Measurements from ENCODE around the gene BIN1.

BIN1 gene

DNA sequence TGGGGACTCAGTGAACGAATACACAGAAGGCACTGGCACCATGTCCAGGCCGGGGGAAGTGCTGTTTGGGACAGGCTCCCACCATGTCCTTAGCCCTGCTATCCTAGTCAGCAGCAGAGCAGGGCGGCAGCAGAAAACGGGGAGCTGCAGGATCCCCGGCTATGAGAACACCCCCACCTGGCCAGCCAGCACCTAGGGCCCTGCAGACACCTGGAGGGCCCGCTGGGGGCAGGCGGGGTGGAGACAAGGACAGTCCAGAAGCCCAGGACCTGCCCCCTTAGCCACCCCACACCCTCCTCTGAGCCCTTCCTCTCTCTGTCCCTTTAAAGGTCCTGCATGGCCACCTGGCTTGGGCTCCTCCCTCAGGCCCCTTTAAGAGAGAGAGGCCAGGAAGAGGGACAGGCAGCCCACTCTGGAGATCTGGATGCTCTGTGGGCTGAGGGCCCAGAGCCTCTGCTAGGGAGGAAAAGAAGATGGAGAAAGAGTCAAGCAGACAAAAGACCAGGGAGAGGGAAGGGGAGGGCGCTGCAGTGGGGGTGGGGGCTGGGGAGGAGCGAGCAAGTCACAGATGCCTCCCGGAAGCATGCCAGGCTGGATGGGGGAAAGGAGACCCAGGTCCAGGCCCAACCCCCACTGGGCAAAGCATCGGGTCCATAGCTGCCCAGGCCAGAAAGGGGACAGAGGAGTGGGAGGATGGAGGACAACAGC, 48.6 kb downstream of the BIN1 start:
- DNase-seq (ENCODE audit: low read depth in 2 of 2), result no peak

DNA sequence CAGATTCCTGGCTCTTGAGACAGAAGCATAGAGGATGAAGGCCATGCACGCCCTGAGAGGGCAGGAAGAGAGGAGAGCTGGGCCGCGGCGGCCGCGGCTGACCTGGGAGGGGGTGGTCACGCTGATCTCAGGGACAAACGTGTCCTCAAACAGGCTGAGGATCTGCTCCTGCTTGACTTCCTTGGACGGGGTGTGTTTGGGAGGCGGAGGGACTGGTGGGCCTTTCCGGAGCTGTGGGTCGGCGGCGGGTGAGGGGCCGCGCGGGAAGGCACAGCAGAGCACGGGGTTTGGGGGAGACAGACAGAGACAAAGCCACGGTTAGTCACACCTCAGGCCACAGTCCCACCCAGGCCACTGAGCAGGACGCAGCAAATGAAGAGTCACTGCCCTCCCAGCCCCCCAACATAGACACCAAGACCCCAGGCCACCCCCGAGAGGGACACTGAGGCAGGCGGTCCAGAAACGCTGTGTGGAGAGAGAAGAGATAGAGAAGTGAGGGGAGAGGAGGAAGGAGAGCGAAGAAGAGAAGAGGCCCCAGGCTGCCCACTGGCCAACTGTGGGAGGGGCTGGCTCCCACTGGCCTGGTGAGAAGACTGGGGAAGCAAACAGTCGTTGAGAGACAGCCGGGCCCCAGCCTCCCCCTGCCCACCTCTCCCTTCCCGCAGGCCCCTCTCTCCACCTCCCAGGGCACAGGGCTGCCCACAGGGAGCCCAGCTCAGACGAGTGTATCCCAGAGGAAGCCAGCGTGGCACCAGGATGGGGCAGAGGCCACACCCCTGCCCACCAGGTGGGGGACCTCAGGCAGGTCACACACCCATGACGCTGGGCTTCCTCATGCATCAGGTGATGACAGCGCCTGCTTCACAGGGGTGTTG, 49.3 kb downstream of the BIN1 start:
- no peak for DNase-seq (ENCODE audit: low read depth in 2 of 2)

DNA sequence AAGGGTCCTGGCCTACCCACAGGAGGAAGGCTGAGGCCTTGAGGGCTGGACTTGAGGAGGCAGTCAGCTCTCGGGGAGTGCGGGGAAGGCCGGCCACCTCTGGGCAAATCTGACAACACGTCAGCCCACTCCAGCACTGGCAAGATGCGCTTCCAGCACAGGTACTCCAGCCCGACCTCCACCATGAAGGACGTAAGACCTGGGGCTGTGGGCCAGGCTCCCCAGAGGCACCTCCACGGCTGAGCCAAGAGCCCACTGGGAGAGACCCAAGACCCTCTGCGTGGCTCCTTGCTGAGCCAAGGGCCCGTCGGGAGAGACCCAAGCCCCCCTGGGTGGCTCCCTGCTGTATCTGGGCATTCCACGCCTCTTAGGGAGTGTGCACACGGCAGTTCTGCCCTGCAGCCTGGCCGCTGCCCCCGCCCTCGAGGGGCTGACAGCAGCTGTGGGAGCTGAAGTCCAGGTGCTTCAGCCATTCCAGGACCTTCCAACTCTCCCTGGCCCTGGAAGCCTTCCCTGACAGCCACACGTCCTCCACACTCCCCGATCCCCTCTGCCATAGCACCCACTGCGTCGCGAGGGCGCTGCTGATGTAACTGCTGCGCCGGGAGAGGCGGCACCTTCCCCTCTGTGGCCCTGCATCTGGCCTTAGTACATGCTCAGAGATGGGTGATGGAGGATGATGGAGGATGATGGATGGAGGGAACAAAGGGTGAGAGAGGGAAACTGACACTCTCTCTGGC, 50.2 kb downstream of the BIN1 start:
- no peak for DNase-seq (ENCODE audit: low read depth in 2 of 2)

DNA sequence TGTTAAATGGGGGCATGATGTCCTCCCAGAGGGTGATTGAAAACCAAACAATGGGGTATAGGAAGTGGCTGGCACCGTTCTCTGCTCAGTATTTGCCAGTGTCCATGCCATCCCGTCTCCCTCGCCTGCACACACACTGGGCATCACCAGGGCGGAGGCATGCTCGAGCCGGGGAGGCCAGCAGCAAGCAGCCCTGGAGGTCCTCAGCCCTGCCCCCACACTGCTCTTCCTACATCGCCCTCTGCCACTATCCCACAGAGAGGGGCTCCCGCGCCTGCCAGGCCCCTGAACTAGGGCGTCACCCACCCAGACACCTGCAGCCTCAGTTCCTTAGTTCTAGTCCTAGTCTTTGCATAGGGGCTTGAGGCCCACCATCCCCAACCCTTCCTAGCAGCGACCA, 50.9 kb downstream of the BIN1 start:
- DNase-seq (ENCODE audit: low read depth in 2 of 2), result no peak

DNA sequence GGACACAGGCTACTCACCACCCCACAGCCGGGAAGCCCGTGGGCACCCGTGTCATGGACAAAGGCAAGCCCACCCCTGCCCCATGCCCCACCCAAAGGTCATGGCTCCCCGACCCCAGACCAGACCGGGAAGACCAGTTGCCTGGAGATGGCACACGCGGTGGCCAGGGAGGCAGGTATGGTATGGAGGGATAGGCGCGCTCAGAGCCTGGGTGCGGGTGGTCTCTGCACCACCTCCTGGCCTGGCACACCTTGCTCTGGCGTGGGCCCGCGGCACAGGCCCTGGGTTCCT, 51.2 kb downstream of the BIN1 start:
- no peak for DNase-seq (ENCODE audit: low read depth in 2 of 2)

DNA sequence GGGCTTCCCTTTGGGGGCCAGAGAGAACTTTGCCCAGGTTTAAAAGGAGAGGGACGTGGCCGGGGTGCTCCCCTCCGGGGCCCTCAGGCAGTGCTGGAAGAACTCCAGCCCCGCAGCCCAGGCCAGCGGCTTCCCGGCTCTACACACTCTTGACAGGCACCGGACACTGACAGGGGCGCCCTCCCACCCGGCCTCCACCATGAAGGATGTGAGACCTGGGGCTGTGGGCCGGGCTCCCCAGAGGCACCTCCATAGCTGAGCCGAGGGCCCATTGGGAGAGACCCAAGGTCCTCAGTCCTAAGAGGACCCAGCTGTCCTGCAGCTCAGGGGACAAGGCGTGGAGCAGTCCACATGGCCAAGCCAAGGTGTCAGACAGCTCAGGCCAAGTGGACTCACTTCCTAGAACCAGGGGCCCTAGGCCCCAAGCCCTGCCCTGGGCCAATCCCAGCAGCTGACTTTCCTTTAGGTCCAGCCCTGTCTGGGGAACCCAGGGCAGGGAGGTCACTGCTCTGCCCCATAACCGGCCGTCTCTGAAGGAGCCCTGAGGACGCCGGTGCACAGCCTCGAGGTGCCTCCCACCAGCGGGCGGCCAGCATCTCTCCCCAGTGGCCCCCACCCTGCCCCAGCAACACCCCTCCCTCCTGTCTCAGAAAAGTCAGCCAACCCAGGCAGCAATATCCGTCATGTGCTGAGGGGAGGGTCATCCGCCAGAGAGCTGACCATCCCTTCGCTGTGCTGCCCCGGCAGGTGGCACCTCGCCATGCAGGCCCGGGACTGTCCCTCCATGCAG, 51.8 kb downstream of the BIN1 start:
- no peak for DNase-seq (ENCODE audit: low read depth in 2 of 2)

DNA sequence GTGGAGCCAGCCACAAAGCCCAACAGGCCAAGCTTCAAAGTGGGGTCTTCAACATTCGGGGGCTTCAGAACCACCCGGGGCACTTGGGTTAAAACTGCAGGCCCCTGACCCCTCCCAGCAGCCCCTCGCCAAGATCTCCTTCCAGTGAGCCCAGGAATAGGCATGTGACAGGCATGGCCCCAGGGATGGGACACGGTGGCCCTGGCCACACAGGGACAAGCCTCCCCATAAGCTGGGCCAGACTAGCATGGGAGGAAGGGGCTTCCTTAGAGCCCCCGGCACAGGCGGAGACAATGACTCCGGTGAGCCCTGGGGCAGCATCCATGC, 52.4 kb downstream of the BIN1 start:
- DNase-seq (ENCODE audit: low read depth in 2 of 2), result no peak

DNA sequence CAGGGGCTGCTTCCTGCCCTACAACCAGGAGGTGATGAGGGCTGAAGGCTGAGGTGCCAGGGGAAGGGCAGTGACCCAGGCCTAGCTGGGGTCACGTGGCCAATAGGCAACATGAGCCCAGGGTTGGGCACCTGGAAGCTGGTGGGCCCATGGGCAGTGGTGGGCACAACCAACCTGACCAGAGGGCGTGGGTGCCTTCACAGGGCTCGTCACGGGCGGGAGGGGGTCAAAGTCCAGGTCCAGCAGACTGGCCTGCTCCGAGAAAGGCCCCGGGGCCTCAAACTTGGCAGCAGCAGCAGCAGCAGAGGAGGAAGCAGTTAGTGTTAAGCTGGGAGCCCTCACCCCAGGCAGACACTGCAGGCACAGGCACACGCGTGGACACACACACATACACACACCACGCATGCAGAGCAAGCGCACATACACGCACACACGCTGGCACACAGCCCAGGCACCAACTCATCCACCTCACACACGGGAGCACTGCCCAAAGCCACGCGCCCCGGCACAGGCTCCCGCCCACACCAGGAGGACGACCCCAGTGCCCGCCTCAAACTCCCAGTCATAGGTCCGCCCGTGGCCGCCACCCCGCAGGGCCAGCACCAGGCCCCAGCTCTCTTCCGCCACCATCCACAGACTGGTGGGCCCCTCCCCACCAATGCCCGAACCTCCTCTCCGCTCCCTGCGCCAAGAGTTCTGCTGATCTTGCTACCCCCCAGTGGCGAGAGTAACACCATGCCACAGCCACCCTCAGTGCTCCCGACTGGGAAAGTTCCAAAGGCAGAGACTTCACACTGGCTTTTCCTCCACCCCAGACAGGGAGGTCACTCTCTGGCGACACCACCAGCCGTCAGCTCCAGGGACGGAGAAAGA, 53.0 kb downstream of the BIN1 start:
- no peak for DNase-seq (ENCODE audit: low read depth in 2 of 2)

DNA sequence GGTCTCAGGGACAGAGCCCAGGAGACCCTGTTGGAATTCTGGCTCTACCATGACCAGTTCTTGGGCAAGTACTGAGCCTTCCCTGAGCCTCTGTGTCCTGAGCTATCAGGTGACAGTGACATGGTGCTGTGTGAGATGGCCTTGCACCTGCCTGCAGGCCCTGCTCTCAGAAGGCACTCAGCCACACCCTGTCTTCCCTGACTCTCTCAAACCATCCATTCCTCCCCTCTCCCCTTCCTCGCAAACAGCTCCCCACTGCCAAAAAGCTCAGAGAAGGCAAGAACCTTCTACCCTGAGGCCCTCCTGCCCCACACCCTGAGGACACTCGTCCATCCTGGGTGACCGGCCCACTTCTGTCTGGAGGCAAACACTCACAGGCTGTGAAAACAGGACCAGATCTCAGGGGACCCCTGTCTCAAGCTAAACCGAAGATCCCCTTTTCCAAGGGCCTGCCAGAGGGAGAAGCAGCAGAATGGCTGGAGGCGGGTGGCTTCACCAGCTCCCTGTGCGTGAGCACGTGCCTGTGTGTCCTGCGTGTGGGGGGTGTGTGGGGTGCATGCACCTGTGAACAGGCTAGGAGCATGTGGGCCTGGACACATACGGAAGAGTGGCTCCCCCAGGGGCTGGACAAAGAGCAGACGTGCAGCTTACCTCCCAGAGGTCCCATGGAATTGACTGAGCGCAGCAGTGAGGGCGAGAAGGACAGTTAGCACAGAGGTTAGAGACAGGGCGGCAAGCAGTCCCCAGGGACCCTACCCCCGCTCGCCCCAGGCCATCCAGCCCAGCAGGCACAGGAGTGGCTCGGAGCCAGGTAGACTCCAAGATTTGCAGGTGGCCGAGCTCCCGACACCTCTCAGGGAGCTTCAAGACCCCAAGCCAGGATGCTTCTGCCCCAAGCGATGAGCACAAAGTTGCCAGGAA, 53.9 kb downstream of the BIN1 start:
- no peak for DNase-seq (ENCODE audit: low read depth in 2 of 2)

DNA sequence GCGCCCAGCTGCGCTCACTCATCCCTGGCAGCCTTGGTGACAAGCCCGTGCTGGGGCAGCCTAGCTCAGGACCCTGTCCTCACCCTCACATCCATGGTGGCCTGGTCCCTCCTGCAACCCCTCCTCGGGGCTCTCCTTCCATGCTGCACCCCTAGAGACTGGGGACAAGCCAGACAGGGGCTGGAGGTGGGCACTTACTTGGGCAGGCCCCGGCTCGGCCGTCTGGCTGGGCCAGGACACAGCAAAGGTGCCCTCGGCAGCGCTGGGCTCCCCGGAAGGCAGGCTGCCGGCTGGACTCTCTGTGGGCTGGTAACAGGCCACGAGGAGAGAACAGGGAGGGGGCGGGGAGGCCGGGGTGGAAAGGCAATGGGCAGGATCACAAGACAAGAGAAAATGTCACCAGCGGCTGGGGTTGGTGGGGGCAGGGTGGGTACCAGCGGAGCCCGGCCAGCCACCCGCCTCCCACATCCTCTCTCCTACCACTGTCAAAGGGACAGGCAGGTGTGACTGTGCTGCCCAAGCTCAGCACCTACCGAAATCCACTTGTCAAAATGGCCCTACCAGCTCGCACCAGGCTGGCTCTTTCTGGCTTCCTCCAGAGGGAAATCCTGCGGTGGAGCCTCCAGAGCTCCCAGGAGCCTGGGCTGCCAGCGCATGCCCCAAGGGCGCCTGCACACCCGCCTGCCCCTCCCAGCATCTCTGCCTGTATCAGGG, 54.7 kb downstream of the BIN1 start:
- no peak for DNase-seq (ENCODE audit: low read depth in 2 of 2)

DNA sequence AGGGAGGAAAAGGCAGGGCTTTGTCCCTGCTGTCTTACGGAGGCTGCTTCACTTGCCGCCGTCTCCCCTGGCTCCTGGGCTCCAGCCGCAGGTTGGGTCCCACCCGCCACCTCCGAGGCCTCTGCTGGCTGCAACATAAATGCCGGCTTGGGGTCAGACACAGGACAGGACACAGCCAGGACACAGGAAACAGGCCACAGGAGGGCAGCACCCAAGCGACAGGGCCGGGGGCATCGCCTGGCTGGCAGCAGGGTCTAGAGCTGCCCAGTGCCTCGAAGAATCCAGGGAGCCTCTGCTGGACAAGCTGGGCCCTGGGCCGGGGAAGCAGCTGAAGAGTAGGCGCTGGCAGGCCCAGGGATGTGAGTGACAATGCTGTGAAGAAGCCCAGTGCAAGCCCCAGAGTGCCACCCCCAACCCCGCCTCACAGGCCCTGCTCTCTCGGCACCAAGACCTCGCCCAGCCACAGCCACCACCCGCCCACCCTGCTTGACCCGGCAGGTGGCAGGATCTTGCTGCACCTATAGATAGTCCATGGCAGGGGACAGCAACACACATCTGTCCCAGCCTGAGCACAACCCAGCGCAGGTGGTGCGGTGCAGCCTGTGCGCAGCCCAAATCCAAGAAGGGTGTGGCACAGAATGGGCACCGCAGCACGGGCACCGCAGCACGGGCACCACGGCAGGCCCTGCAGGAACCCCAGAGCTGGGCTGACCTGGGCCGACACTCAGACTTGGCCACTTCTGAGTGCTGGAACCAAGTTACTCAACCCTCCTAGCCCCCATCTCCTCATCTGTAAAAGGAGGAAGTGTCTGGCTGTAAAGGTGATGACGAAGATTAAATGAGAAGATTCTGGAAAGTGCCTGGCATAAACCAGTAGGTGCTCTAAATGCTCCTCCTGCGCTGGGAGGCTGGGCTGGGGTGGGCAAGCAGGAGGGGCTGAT, 55.6 kb downstream of the BIN1 start:
- no peak for DNase-seq (ENCODE audit: low read depth in 2 of 2)

DNA sequence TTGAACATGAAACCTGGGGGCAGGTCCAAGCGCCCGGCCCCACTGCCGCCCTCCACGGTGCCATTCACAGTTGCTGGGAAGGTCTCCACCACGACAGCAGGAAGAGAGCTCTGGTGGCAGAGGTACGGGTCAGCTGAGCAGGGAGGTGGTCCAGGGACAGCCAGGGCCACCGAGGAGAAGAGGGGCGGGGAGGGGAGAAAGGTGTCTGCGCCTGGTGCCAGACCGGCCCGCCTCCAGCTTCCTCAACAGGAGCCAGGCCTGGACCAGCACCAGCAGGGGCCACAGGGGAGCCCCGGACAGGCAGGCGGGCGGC, 56.2 kb downstream of the BIN1 start:
- no peak for DNase-seq (ENCODE audit: low read depth in 2 of 2)

DNA sequence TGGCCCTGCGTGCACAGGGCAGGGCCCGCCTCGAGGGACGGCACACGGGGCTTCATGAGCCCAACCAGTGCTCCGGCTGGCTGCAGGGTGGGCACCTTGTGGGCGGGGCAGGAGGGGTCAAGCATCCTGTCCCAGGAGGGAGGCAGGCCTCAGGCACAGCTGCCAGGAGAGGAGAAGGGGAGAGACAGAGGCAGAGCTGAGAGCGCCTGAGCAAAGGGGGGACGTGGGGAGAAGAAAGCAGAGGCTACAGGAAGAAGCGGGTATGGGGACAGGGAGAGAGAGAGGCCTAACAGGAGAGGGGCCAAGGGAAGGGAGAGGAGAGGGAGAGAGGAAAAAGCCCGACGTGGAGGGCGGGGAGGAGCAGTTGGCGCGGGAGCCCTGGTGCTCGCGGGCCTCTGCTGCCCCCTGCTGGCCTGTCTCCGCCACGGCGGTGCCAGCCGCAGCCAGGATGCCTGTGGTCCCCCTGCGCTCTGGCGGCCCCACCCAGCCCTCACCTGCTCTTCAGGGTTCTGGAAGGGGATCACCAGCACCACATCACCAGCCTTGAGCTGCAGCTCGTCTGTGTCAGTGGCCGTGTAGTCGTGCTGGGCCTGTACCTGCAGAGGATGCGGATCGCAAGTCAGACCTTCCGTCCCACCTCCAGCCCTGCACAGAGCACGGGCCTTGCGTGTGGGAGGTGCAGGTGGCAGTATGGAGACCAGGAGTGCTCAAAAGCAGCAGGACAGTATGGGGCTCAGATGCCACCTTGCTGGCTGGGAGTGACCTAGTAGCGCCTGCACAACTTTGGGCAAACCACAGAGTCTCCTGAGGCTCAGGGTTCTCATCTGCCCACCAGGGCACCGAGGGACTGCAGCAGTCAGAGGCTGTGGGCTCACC, 56.8 kb downstream of the BIN1 start:
- DNase-seq (ENCODE audit: low read depth in 2 of 2), result peak; percentile 30 to 49

DNA sequence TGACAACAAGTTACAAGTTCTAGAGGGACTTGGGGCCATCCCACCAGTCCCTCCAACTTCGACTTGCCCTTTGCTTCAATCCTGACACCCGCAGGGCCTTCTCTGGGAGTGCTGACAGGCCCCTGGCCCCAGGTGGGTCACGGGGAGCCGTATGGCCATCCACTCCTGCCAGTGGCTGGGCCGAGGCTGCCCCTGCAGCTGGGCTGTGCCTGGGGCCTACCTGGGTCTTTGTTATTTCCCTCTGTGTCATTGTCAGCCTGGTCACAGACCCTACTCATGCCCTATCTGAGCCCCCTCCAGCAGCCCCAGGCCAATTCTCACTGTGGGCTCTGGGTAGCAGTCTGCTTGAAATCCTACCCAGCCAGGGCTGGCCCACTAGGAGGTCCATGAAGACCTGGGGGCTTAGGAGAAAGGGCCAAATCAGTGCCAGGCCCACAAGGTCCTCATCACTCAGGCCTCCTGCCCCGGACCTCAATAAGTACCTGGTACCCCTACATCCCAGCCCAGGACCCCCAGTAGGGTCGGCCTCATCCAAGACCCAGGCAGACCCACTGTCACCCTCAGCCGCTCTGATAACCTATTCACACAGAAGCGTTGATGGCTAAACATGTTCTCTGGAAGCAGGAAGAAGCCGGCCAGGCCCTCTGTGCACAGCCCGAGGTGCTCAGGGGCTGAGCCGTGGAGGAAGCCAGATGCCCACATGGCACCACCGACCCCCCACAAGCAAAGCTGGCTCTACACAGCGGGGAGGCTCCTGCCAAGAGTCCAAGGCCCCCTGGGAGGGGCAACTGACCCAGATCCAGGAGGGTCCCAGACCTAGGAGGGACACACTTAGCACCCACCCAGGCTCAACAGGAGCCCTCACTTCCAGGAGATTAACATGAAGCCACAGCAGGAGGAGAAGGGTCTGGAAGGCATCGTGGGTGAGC, 57.7 kb downstream of the BIN1 start:
- no peak for DNase-seq (ENCODE audit: low read depth in 2 of 2)

DNA sequence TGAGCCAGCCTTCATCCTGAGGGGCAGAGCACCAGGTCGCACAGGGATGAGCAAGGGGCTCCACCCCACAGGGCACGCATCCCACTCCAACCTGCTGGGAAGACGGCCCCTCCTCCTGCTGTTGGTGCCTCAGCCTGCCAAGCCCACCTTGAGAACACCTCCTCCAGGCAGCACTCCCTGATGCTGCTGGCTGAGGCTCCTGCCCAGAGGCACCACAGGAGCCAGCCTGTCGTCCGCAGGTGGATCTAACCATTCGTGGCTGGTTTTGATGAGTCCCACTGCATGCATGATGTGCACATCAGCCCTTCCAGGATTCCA, 58.4 kb downstream of the BIN1 start:
- no peak for DNase-seq (ENCODE audit: low read depth in 2 of 2)

All from stimulated activated CD4-positive, alpha-beta T cell treated with anti-CD3 and anti-CD28 coated beads, Interleukin-15, amount 100 ng/mL, for 48 hours (primary cell).